Sigmoid colon (tissue), 7 donors: ENCODE results near the gene ZNF778. TPM values are rescaled to one million over a fixed set of nuclear protein-coding genes. Genes with fewer than 3 reads are reported as not detected.

Experiments used
- DNase-seq: peaks from one replicate; pipeline ENCODE4 v3.0.0-alpha.2; 2019
- H3K27ac ChIP-seq, 4 donors: fragments of 200-600 bp; sonication (generic); one replicate each; pipeline ENCODE4 v1.5.1; 2016 to 2019; ENCODE audit warnings: mild to moderate bottlenecking in 1 of 4
- H3K27me3 ChIP-seq, 3 donors: fragments of 200-600 bp; sonication (generic); one replicate each; pipeline ENCODE4 v1.5.1; 2019; ENCODE audit warnings: mild to moderate bottlenecking in 1 of 3
- H3K36me3 ChIP-seq, 4 donors: fragments of 200-600 bp; sonication (generic); one replicate each; pipeline ENCODE4 v1.5.1; 2016 to 2019
- H3K4me1 ChIP-seq, 4 donors: fragments of 200-600 bp; sonication (generic); one replicate each; pipeline ENCODE4 v1.5.1; 2017 to 2019
- H3K4me3 ChIP-seq, 4 donors: fragments of 200-600 bp; sonication (generic); one replicate each; pipeline ENCODE4 v1.5.1; 2017 to 2019; ENCODE audit warnings: mild to moderate bottlenecking in 2 of 4, moderate library complexity in 1 of 4
- H3K9me3 ChIP-seq, 4 donors: fragments of 200-600 bp in 3 of 4; sonication (generic) in 3 of 4; one replicate each; pipeline versions ENCODE4 v1.5.1 to v1.6.1; 2013 to 2019
- CTCF ChIP-seq, 4 experiments: fragments of 450-650 bp in 3 of 4; fragments of 200-600 bp in 1 of 4; IDR thresholded peaks; one replicate each; pipeline ENCODE4 v1.5.1; 2016 to 2019; ENCODE audit warnings: antibody characterized with exemption in 4 of 4, mild to moderate bottlenecking in 3 of 4, moderate library complexity in 2 of 4
- EP300 ChIP-seq, 4 donors: sonication (generic); formaldehyde crosslinking; IDR thresholded peaks; one replicate each; pipeline ENCODE4 v1.6.1; 2017; ENCODE audit warnings: antibody characterized with exemption in 4 of 4
- POLR2A ChIP-seq, 2 donors: fragments of 450-650 bp; IDR thresholded peaks; one replicate each; pipeline ENCODE4 v1.6.1; 2016; ENCODE audit warnings: antibody characterized with exemption in 2 of 2, mild to moderate bottlenecking in 2 of 2, moderate library complexity in 2 of 2
- POLR2AphosphoS5 ChIP-seq, 4 donors: sonication (generic); formaldehyde crosslinking; IDR thresholded peaks; one replicate each; pipeline ENCODE4 v1.6.1; 2017; ENCODE audit warnings: antibody characterized with exemption in 4 of 4
- WGBS, 2 donors: extraction: QIAGEN DNeasy Blood & Tissue Kit; methylation state at CpG; one replicate each; pipeline ENCODE4 v1.1.7; 2013; 5-methylcytosine and 5-hydroxymethylcytosine counted together
- intact Hi-C: fragments of 100-400 bp; cut with DNase I; formaldehyde crosslinking; loops from one replicate; pipeline ENCODE4 v1.15.1; 2023
- polyA plus RNA-seq, 3 donors: library from polyadenylated mRNA; stranded (reverse); fragments of 200-250 nt; gene quantifications; one replicate each; pipeline ENCODE4 v1.2.3, GENCODE V29; 2013
- total RNA-seq, 4 donors: library from RNA; depleted of rRNA; stranded (reverse); fragments of >200 nt; gene quantifications; one replicate each; pipeline ENCODE4 v1.1.0, GENCODE V29; 2016
- donor health status: healthy with polysubstance abuse.
- donor health status: Bipolar disorder and iron deficiency.
- donor health status: healthy.

Gene ZNF778
- total and polyA plus RNA-seq, 7 donors: 0.69 to 96.1 (median 12.2) TPM

GRCh38 chr16:89233678-89234490, 16.4 kb downstream of the ZNF778 start:
- Histone ChIP-seq H3K27ac (no peak overlapping the region), H3K4me3 (no peak overlapping the region), H3K4me1 (no peaks in the 10 kb centered on the region), H3K36me3 (peaks cover 4 to 49% (median 18%) of the 10 kb centered on the region in 4 donors), H3K27me3 (no peaks in the 10 kb centered on the region), H3K9me3 (no peaks in the 10 kb centered on the region)
- TF ChIP-seq CTCF (IDR thresholded peaks at IDR 0.05) (no peak), POLR2A (IDR thresholded peaks at IDR 0.05) (no peak), EP300 (IDR thresholded peaks at IDR 0.05) (no peak), POLR2AphosphoS5 (IDR thresholded peaks at IDR 0.05) (no peak)
- DNase-seq: no peak
- 95% methylated on average over 16 of the region's 16 CpGs for WGBS, 2 donors
- intact Hi-C loops: no loop called here

- no peak for DNase-seq
- peaks cover 0 to 11% (median 5%) of the 10 kb centered on the region in 4 donors for H3K4me1 ChIP-seq
- H3K4me3 ChIP-seq: no peak overlapping the region
- no peaks in the 10 kb centered on the region for H3K27me3 ChIP-seq
- peaks cover 0 to 14% (median 4%) of the 10 kb centered on the region in 4 donors for H3K36me3 ChIP-seq
- no peaks in the 10 kb centered on the region for H3K9me3 ChIP-seq
- H3K27ac ChIP-seq: no peak overlapping the region
- TF ChIP-seq EP300 (IDR thresholded peaks at IDR 0.05) (no peak), CTCF (IDR thresholded peaks at IDR 0.05) (no peak), POLR2AphosphoS5 (IDR thresholded peaks at IDR 0.05) (no peak), POLR2A (IDR thresholded peaks at IDR 0.05) (no peak)
- intact Hi-C loops: loop anchor here (5.0 kb wide), 1 partner anchor 485 kb away; the partner anchor contains the start of genes VPS9D1 and ZNF276
- 78 to 91% methylated on average over 3 of the region's 3 CpGs for WGBS, 2 donors
Observed at GRCh38 chr16:89237733-89238132, 20.2 kb downstream of the ZNF778 start.

GRCh38 chr16:89241187-89242007, 23.9 kb downstream of the ZNF778 start:
- intact Hi-C loops: loop anchor here (2.0 kb wide), 2 partner anchors 47 to 319 kb away; partner anchors contain the start of gene RPL13
- TF ChIP-seq EP300 (IDR thresholded peaks at IDR 0.05) (no peak), POLR2A (IDR thresholded peaks at IDR 0.05) (peak; percentile 78 to 80), POLR2AphosphoS5 (IDR thresholded peaks at IDR 0.05) (peak; percentile 74 to 93 (median 88)), CTCF (IDR thresholded peaks at IDR 0.05) (no peak)
- H3K27me3 ChIP-seq: no peaks in the 10 kb centered on the region
- H3K36me3 ChIP-seq: no peaks in the 10 kb centered on the region
- H3K4me3 ChIP-seq: peak overlapping the region; percentile 60 to 71 (median 64)
- H3K27ac ChIP-seq: peak overlapping the region; percentile 86 to 96 (median 94)
- H3K9me3 ChIP-seq: no peaks in the 10 kb centered on the region
- DNase-seq: peak; percentile 89
- peaks cover 0 to 11% (median 6%) of the 10 kb centered on the region in 4 donors for H3K4me1 ChIP-seq
- WGBS, 2 donors: 4 to 7% methylated on average over 38 to 39 of the region's 39 CpGs

GRCh38 chr16:89242795-89243200, 25.3 kb downstream of the ZNF778 start:
- no peak overlapping the region for H3K27ac ChIP-seq
- H3K36me3 ChIP-seq: no peaks in the 10 kb centered on the region
- H3K9me3 ChIP-seq: no peaks in the 10 kb centered on the region
- H3K4me3 ChIP-seq: no peak overlapping the region
- no peak for DNase-seq
- WGBS, 2 donors: 19 to 46% methylated on average over 12 of the region's 12 CpGs
- intact Hi-C loops: no loop called here
- TF ChIP-seq EP300 (IDR thresholded peaks at IDR 0.05): no peak
- TF ChIP-seq POLR2AphosphoS5 (IDR thresholded peaks at IDR 0.05): no peak
- TF ChIP-seq CTCF (IDR thresholded peaks at IDR 0.05): no peak
- no peak for TF ChIP-seq POLR2A (IDR thresholded peaks at IDR 0.05)
- H3K4me1 ChIP-seq: peaks cover 0 to 21% (median 17%) of the 10 kb centered on the region in 4 donors
- peaks cover 0 to 5% (median 0%) of the 10 kb centered on the region in 3 donors for H3K27me3 ChIP-seq
